SK-N-MC (cell line): ENCODE results near the gene AAMP.

Source experiments
- EZH2 ChIP-seq: fragments of 200-600 bp; sonication (generic); IDR thresholded peaks from one replicate; pipeline ENCODE4 v1.6.1; 2017; ENCODE audit warnings: antibody characterized with exemption
- POLR2AphosphoS5 ChIP-seq: IDR thresholded peaks from 2 replicates; pipeline ENCODE4 v1.6.1; 2012; ENCODE audit warnings: mild to moderate bottlenecking, low read depth, low read length, borderline replicate concordance

DNA sequence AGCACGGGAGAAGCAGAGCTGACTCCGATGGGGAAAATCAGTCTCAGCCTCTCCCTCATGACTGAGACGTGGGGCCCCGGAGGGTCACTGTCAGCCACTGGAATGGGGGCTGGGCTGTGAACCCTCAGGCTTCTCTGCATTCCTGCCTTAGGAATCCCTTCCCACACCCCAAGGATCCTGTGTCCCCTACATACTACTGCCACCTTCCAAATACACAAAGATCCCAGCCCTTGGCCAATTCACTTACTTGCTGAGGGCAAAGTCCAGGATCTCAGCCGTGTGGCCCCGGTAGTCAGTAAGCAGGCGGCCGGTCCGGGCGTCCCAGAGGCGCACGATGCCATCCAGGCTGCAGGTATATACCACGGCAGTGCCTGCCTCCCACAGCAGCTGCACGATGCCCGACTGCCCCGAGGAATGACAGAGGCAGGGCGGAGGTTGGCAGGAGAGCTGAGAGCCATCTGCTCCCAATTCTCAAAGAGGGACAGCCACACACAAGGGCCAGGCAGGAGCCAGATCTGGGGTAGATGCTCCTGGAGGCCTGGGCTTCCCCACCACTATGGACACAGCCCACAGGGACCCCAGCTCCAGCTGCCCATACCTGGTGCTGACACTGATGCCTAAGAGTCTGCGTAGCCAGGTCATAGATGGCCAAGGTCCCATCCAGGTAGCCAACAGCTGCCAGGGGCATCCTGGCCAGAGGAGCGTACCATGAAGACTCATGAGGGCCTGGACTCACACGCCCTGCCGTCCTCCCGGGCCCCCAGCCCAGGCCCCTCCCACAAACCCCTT lies 5.0 kb downstream of the AAMP start:
- no peak for TF ChIP-seq POLR2AphosphoS5
- no peak for TF ChIP-seq EZH2
